Measurements from ENCODE around the gene DIABLO. TPM values are rescaled to one million over a fixed set of nuclear protein-coding genes. Genes with fewer than 3 reads are reported as not detected.
"Not testable (repeated sequence)": the region's sequence is repeated elsewhere in the genome, so short reads cannot be mapped to it uniquely, and the experiment has no call there.

The DIABLO gene
- polyA plus RNA-seq, 4 donors, result 52.2 to 79.7 (median 73.1) TPM

DNA sequence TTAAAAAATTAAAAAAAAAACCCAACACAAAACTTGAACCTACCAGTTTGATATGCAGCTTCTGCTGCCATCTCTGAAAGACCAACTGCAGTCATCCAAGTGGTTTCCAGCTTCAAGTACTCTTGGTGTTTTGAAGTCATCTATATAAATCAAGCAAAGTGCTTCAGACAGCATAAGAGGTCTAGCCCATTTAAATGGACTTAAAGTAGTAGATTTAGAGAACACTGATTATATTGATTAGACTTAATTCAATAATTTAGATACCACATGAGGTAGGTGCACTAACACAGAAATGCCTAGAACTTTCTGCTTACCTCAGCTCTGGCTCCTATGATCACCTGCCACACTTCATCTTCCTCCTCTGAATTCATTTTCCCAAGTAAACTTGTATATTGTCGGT lies 9.4 kb downstream of the DIABLO start:
- DNase-seq (ENCODE audit: low read depth in 4 of 4, low spot score in 3 of 4), result no peak

DNA sequence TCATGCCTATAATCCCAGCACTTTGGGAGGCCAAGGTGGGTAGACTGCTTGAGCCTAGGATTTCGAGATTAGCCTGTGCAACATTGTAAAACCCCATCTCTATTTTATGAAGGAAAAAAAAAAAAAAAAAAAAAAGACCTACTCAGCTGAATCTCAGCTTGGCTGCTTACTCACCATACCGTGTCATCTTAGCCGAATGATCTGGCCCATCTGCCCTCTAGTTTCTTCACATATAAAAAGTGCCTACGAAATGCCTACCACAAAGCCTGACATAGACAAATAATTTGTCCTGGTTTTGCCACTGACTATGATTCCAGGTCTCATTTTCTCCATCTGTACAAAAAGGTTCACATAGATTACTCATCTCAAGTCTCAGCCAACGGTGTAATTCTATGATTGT lies 10.1 kb downstream of the DIABLO start:
- no peak for DNase-seq (ENCODE audit: low read depth in 4 of 4, low spot score in 3 of 4)

DNA sequence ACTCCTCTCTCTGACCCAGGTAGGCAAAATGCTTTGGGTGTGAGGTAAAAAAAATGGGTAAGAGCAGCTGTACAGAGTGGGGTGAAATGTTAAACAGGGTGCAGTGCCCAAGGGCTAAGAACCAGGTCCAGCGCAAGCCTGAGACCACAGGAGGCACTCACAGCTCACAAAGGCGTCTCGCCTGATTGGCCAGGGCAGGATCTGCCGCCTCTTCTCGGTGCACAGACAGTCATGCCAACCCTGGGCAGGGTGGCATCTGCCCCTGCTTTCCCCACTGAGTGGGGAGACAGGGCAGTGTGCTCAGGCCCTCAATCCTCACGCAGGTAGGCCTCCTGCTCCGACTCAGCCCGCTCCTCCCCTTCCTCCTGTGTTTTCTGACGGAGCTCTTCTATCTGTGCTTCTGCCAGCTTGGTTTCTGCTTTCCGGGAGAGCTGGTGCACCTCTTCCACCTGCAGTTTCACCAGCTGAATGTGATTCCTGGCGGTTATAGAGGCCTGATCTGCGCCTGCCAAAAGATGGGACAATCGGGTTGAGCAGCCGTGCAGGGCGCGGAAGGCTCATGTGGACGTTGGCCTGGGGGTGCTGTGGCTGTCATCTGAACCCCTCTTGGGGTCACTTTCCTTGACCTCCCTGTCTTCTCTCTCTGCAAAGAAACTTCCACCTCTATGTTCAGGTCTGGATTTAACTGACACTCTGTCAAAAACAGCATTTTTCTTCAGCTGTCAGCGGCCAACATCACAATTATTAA lies 17.6 kb downstream of the DIABLO start:
- no peak for DNase-seq (ENCODE audit: low read depth in 4 of 4, low spot score in 3 of 4)

DNA sequence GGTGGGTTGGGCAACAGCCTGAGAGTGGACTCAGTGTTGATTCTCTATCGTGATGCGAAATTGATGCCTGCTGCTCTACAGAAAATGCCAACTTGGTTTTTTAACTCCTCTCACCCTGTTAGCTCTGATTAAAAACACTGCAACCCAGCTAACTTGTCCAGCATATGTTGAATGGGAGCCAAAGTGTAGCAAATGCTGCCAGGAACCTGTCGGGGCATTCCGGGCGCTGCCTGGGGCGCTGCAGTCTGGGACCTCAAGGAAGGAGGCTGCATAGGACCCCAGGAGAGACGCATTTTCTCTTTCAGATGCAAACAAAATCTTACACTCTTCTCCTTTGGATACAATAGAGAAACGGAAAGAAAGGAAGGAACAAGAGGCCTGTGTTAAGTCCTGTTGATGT lies 18.5 kb downstream of the DIABLO start:
- DNase-seq (ENCODE audit: low read depth in 4 of 4, low spot score in 3 of 4), result no peak

DNA sequence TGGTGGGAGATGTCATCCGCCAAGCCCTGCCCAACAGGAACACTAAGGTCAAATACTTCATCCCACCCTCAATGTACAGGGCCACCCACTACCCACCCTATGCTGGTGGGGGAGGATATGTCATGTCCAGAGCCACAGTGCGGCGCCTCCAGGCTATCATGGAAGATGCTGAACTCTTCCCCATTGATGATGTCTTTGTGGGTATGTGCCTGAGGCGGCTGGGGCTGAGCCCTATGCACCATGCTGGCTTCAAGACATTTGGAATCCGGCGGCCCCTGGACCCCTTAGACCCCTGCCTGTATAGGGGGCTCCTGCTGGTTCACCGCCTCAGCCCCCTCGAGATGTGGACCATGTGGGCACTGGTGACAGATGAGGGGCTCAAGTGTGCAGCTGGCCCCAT lies 18.9 kb downstream of the DIABLO start:
- DNase-seq (ENCODE audit: low read depth in 4 of 4, low spot score in 3 of 4), result no peak

DNA sequence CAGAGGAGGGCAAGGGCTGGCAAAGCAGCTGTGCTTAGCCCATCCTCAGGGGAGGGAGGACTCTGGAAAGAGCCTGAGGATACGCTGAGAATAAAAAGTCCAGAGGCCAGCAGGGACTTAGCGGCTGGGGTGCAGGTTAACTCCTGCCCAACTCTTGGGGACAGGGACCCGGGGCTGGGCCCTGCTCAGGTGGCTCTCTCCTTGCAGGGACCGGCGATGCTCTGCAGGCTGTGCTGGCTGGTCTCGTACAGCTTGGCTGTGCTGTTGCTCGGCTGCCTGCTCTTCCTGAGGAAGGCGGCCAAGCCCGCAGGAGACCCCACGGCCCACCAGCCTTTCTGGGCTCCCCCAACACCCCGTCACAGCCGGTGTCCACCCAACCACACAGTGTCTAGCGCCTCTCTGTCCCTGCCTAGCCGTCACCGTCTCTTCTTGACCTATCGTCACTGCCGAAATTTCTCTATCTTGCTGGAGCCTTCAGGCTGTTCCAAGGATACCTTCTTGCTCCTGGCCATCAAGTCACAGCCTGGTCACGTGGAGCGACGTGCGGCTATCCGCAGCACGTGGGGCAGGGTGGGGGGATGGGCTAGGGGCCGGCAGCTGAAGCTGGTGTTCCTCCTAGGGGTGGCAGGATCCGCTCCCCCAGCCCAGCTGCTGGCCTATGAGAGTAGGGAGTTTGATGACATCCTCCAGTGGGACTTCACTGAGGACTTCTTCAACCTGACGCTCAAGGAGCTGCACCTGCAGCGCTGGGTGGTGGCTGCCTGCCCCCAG lies 19.6 kb downstream of the DIABLO start:
- no peak for DNase-seq (ENCODE audit: low read depth in 4 of 4, low spot score in 3 of 4)

DNA sequence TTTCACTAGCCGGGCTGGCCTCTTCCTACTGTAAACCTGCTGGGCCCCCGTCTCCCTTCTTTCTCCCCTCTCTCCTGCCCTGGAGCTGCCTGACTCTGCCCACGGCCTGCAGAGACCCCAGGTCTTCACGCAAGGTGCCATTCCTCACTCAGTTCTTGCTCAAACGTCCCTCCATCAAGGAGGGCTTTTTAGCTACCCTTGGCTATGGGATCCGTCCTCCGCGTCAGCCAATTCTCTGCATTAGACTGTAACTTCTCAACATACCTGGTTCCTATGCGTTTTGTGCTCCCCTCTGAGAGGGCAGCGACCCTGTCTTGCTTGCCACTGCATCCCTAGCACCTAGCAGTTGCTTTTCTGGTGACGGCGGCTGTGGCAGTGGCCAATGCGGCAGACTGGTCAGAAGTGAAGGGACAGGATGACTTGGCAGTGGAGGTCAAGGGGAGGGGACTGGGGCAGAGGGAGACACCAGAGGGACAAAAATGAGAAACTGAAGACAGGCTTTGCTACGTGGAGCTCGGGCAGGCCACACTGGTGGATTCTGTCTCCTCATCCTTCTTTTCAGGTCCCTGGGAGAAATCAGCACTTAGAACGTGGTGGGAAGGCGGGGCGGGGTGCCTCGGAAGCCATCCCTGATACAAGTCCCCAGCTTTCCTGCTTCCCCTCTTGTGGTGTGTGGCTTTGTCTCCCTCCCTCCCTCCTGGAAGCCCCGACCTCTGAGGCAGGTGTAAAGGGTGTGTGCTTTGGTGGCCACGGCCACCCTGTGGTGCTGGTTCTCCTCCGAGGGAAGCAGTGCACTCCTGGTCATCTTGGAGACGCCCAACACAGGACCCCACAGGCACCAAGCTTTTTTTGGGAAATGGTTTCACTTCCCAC lies 20.6 kb downstream of the DIABLO start:
- no peak for DNase-seq (ENCODE audit: low read depth in 4 of 4, low spot score in 3 of 4)

DNA sequence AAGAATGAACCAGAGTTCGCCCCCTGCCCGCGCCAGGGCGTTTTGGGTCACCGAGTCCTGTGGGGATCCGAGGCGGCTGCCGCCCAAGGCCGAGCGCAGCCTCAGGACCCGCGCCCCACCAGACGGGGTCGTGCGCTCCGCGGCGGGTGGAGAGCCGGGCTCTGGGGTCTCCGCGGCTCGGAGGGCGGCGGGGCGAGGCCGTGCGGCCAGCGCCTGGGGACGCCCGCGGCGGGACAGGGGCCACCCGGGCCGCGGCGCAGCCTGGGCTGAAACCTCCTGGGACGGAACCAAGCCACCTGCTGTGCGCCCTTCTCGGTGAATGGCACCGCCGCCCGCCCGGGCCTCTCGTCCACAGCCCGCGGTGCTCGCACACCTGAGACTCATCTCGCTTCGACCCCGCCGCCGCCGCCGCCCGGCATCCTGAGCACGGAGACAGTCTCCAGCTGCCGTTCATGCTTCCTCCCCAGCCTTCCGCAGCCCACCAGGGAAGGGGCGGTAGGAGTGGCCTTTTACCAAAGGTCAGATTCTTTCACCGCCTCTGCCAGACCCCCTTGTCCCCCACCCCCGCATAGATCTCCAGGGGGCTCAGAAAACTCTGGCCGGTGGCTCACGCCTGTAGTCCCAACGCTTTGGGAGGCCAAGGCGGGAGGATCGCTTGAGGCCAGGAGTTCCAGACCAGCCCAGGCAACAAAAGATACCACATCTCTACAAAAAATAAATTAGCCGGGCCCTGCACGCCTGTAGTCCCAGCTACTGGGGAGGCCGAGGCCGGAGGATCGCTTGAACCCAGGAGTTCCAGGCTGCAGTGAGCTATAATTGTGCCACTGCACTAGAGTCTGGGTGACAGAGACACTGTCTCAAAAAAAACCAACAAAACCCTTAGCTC lies 21.4 kb downstream of the DIABLO start:
- no peak for DNase-seq (ENCODE audit: low read depth in 4 of 4, low spot score in 3 of 4)

DNA sequence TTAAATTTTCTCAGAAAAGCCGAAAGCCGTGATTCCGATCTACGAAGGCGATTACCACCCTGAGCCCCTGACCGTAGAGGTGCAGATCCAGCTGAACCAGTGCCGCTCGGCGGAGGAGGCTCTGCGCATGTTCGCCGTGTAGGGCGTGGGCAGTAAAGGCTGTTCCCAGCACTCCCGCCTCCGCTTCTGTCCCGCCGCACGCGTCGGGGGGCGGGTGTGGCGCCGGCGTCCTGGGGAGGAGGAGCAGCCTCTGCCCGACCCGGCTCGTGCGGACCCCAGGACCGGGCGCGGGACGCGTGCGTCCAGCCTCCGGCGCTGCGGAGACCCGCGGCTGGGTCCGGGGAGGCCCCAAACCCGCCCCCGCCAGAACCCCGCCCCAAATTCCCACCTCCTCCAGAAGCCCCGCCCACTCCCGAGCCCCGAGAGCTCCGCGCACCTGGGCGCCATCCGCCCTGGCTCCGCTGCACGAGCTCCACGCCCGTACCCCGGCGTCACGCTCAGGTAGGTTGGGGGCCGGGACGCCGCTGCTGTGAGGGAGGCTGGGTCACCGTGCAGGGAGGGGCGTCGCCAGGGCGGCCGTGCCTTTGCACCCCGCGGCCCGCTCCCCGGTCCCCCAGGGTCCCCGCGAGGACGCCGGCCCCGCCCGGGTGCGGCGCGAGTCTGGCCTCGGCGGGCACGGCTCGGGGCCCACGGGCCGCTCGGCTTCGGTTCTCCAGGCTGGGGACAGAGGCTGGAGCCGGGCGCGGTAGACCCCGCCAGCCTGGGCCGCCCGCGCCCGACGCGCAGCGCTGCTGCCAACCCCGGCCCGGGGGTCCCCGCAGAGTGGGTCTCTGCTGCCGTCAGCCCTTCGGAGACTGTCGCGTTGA lies 22.3 kb downstream of the DIABLO start, which contains the start of gene B3GNT4:
TSS of gene B3GNT4 (plus strand) at position 409 of the 866 bp plus-strand sequence. CDS start 910 bp downstream, outside the sequence.
- no peak for DNase-seq (ENCODE audit: low read depth in 4 of 4, low spot score in 3 of 4)

DNA sequence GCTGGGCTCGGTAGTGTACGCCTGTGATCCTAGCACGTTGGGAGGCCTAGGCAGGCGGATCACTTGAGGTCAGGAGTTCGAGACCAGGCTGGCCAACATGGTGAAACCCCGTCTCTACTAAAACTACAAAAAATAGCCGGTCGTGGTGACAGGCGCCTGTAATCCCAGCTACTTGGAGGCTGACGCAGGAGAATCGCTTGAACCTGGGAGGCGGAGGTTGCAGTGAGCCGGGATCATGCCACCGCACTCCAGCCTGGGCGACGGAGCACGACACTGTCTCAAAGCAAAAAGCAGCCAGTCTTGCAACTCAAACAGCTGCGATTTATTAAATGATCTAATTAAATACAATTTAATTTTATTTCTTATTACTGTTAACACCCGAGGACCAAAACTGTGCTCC lies 23.0 kb downstream of the DIABLO start:
- DNase-seq (ENCODE audit: low read depth in 4 of 4, low spot score in 3 of 4), result not testable (repeated sequence)

DNA sequence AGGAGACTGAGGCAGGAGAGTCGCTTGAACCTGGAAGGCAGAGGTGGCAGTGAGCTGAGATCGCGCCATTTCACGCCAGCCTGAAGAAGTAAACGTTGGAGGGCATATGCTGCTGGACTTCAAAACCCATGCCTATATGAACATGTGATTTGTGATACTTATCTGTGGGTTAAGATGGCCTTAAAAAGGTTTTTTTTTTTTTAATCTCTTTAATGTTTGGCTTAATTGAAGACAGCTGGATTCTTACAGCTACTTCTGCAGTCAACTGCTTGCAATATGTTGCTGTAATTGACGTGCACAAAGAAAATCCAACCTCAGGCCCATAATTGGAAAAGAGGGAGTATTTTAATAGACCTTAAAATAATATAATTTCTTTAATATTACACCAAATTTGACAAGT lies 23.8 kb downstream of the DIABLO start:
- no peak for DNase-seq (ENCODE audit: low read depth in 4 of 4, low spot score in 3 of 4)

DNA sequence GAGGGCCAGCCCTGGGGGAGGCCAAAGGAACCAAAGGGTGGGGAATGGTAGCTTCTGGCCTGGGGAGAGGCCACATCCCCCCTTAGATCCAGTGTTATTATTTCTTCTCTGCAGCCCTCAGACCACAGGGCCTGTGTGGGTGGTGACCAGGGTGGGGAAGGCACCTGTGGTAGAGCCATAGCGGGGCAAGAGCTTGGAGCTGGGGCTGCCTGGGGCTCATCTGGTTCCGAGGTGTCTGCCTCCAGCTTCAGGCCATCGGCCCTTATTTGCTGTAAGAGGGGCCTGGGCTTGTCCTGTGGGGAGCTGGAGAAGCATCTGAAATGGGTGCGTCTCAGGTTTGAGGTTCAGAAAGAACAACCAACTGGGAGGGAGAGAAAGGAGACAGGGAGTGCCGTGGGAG lies 24.5 kb downstream of the DIABLO start:
- no peak for DNase-seq (ENCODE audit: low read depth in 4 of 4, low spot score in 3 of 4)

DNA sequence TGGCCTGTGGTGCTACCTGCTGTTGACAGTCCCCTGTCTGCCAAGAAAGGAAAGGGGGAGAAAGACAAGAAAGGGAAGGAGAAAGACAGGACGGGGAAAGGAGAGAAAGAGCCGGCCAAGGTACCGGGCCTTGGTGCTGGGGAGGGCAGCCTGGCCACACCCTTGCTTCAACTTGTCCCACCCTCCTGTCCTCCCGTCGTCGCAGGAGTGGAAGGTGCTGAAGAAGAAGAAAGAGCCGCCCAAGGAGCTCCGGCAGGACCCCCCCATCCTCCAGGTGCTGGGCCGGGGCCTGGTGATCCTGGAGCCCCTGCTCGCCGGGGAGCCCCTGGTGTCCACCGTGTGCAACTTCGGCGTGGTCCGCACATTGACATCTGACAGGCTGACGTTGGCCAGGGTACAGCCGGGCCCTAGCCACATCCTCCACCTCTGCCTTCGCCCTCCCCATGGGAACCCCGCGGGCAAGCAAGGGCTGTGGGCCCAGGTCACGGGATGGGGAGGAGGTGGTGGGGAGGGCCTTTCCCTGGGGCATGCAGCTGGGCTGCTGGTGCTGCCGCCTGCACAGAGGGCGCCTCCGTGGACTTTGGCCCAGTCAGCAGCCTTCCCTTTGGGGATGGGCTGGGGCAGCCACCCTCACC lies 25.2 kb downstream of the DIABLO start:
- DNase-seq (ENCODE audit: low read depth in 4 of 4, low spot score in 3 of 4), result no peak

DNA sequence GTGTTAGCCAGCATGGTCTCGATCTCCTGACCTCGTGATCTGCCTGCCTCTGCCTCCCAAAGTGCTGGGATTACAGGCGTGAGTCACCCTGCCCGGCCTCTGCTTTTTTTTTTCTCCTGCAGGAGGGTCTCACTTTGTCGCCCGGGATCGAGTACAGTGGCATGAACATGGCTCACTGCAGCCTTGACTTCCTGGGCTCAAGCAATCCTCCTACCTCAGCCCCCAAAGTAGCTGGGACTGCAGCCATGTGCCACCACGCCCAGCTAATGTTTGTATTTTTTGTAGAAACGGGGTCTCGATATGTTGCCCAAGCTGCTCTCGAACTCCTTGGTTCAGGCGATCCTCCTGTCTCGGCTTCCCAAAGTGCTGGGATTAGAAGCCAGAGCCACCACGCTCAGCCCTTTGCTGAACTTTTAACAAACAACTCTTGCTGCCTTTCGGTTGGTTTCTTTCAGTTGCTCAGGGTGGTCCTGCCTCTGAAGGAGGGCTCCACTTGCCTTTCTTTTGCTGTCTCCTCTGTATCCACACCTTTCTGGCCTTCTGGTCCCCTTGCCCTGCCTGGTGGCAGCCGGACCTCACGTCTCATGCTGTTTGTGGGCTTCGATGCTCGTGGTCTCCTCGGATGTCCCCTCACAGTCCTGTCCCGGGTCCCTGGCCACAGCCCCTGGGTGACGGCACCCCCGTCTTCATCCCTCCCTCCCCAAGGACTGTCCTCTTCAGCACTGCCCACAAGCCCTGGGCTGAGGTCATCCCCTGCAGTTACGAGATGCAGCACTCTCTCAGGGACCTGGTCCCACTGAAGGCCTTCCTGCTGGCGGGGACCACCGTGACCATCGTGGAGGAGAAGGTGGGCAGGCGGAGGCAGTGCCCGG lies 26.1 kb downstream of the DIABLO start:
- no peak for DNase-seq (ENCODE audit: low read depth in 4 of 4, low spot score in 3 of 4)

DNA sequence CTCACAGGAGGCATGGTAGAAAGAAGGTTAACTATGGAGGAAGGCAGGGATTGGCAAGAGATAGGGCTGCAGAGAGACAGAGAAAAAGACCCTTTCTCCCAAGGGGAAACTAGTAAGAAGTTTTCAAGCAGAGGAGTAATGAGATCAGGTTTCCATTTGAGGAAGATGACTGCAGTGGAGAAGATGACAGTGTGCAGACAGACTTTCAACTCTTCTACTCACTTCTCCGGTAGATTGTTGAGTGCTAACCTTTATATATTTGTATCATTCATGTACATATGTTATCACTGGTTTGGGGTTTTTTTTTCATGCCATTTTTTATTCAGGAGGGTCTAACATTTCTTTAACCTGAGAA lies 28.3 kb downstream of the DIABLO start:
- no peak for DNase-seq (ENCODE audit: low read depth in 4 of 4, low spot score in 3 of 4)

DNA sequence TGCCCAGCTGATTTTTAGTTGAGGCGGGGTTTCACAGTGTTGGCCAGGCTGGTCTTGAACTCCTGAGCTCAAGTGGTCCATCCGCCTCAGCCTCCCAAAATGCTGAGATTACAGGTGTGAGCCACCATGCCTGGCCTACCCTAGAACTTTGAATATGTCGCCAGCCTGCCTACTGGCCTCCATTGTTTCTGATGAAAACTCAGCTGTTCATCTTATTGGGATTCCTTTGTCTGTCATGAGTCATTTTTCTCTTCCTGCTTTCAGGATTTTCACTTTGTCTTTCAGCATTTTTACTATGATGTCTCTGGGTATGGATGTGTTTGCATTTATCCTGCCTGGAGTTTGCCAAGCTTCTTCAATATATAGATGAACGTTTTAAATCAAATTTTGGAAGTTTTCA lies 30.4 kb downstream of the DIABLO start:
- no peak for DNase-seq (ENCODE audit: low read depth in 4 of 4, low spot score in 3 of 4)

DNA sequence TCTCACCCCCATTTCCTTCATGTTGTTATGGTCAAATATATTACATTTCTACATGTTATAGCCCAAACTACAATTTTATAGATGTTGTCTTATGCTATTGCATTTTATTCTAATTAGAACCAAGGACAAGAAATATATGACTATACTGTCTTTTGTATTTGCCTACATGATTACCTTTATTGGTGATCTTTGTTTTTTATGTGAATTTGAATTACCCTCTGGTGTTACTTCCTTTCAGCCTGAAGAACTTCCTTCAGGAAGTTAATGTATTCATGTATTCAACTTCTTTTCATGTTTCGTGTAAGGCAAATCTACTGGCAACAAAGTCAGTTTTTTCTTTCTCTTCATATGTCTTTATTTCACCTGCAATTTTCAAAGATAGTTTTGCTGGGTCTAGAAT lies 31.0 kb downstream of the DIABLO start:
- no peak for DNase-seq (ENCODE audit: low read depth in 4 of 4, low spot score in 3 of 4)

DNA sequence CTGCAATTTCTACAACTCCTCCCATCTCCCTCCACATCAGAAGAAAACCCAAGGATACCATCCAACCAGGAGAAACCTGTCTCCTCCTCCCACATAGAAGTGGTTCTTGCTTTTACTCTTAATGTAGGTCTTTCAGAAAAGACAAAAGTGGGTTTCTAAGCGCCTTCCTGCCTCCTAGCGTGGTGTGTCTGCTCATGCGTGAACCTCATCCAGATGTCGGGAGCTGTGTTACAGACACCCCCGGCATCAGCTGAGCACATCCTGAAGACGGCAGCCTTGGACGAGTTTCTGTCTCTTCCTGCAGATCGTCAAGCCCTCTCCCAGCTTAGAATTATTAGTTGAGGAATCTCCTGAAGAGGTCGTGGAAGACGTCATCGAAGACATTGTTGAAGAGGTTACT lies 33.4 kb downstream of the DIABLO start:
- DNase-seq (ENCODE audit: low read depth in 4 of 4, low spot score in 3 of 4), result no peak
